Measurements from ENCODE around the gene PPARA.

Gene PPARA

DNA sequence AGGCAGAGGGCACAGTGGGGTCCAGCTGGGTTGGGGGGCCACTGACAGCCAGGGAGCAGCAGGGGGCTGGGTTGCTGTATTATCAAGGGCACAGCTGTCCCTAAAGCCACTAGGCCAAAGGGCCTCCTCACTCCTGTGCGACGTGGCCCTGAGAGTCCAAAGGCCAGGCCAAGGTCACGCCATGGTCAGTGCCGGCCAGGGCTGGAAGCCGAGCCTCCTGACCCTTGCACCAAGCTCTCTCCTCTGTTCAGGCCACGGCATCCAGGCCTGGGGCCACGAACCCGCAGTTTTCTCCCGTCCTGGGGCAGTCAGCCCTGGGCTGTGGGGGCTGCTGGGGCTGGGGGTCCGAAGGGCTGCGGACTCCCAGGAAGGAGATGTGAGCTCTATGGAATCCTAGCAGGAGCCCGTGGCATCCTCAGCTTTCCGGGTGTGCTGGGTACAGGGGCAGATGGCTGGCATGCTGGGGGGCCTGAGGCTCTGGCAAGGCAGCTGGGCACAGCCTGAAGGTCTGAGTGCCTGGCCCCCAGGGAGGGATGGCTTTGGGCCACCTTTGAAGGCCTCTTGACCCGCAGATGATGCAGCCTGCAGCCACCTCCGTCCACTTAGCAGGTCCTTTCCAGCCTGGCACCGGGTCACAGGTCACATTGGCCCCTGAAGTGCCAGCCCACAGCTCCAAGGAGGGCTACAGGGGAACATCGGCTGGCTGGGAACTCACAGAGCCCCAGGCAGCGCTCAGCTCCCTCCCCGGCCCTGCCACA, 17.3 kb upstream of the PPARA start:
- Histone ChIP-seq H3K4me2 (ENCODE audit: low read depth, low read length) (no peak overlapping the region), H3F3A (ENCODE audit: insufficient read depth, low read length) (no peaks in the 10 kb centered on the region), H3K36me3 (replicated peaks; ENCODE audit: insufficient read depth, low read length) (no peaks in the 10 kb centered on the region), H3K27me3 (replicated peaks; ENCODE audit: insufficient read depth, low read length) (no peaks in the 10 kb centered on the region; the same call in 1 of the 2 replicates), H3K4me1 (ENCODE audit: low read length) (no peaks in the 10 kb centered on the region), H3K4me3 (ENCODE audit: low read length) (no peak overlapping the region), H2AFZ (ENCODE audit: low read length) (no peak overlapping the region), H3K9me3 (replicated peaks; ENCODE audit: insufficient read depth, low read length) (no peaks in the 10 kb centered on the region), H3K9ac (ENCODE audit: low read length) (no peak overlapping the region), H3K79me2 (ENCODE audit: low read length) (no peaks in the 10 kb centered on the region), H3K27ac (ENCODE audit: low read length) (no peak overlapping the region), H4K20me1 (ENCODE audit: insufficient read depth, low read length) (no peaks in the 10 kb centered on the region), H3K9me2 (replicated peaks; ENCODE audit: insufficient read depth, low read length) (no peaks in the 10 kb centered on the region)
- no peak for DNase-seq
- no peak for TF ChIP-seq CTCF (IDR thresholded peaks at IDR 0.05; ENCODE audit: low read length)
- no peak for TF ChIP-seq EZH2phosphoT487 (IDR thresholded peaks at IDR 0.05; ENCODE audit: low read length)
- TF ChIP-seq EZH2 (optimal IDR thresholded peaks at IDR 0.05; ENCODE audit: low read depth, low read length): no peak

DNA sequence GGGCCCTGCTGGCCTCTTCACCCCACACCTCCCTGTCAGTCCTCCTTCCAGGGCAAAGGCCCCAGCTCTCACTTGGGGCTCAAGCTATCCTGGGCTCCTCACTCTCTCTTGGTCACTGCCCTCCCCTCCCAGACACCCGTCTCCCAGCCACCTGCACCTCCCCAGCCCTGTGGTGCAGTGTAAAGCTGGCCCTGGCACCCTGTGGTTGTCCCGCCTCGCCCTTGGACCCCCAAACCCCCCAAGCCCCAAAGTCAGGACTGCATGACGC, 16.8 kb upstream of the PPARA start:
- H3K9me3 ChIP-seq (replicated peaks; ENCODE audit: insufficient read depth, low read length): no peaks in the 10 kb centered on the region
- TF ChIP-seq EZH2 (optimal IDR thresholded peaks at IDR 0.05; ENCODE audit: low read depth, low read length): no peak
- no peak for TF ChIP-seq CTCF (IDR thresholded peaks at IDR 0.05; ENCODE audit: low read length)
- TF ChIP-seq EZH2phosphoT487 (IDR thresholded peaks at IDR 0.05; ENCODE audit: low read length): no peak
- H3K36me3 ChIP-seq (replicated peaks; ENCODE audit: insufficient read depth, low read length): no peaks in the 10 kb centered on the region
- no peaks in the 10 kb centered on the region for H3F3A ChIP-seq (ENCODE audit: insufficient read depth, low read length)
- H3K4me3 ChIP-seq (ENCODE audit: low read length): no peak overlapping the region
- no peaks in the 10 kb centered on the region for H4K20me1 ChIP-seq (ENCODE audit: insufficient read depth, low read length)
- H3K4me2 ChIP-seq (ENCODE audit: low read depth, low read length): no peak overlapping the region
- no peak overlapping the region for H3K9ac ChIP-seq (ENCODE audit: low read length)
- no peaks in the 10 kb centered on the region for H3K9me2 ChIP-seq (replicated peaks; ENCODE audit: insufficient read depth, low read length)
- H3K79me2 ChIP-seq (ENCODE audit: low read length): no peaks in the 10 kb centered on the region
- H3K4me1 ChIP-seq (ENCODE audit: low read length): no peaks in the 10 kb centered on the region
- H3K27me3 ChIP-seq (replicated peaks; ENCODE audit: insufficient read depth, low read length): no peaks in the 10 kb centered on the region; the same call in 1 of the 2 replicates
- no peak for DNase-seq
- no peak overlapping the region for H3K27ac ChIP-seq (ENCODE audit: low read length)
- H2AFZ ChIP-seq (ENCODE audit: low read length): no peak overlapping the region

DNA sequence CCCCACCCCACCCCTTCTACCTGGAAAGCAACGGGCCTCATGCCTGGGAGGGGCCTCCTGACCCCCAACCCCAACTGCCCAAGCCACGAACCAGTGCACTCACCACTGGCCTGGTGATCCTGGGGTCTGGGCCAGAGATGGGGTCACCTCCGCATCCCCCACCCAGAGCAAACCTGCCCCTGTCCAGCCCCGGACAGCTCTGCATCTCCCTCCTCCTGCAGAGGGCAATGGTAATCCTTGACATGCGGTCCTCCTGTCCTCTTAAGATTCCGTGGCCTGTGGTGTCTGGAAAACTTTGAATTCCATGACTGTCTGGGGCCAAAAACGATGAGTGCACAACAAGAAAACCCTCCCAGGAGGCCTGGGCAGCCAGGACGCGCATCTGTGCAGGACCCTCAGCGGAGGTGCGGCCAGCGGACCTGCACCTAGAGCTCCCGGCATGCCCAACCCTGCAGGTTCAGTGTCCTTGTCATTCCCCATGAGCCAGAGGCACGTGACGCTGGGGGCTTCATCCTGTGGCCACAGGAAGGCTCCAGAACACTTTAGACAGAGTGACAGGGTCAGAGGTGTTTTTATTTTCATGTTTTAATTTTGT, 16.1 kb upstream of the PPARA start:
- no peaks in the 10 kb centered on the region for H3F3A ChIP-seq (ENCODE audit: insufficient read depth, low read length)
- H3K9me3 ChIP-seq (replicated peaks; ENCODE audit: insufficient read depth, low read length): no peaks in the 10 kb centered on the region
- H3K4me3 ChIP-seq (ENCODE audit: low read length): no peak overlapping the region
- no peak overlapping the region for H3K9ac ChIP-seq (ENCODE audit: low read length)
- no peaks in the 10 kb centered on the region for H4K20me1 ChIP-seq (ENCODE audit: insufficient read depth, low read length)
- TF ChIP-seq EZH2 (optimal IDR thresholded peaks at IDR 0.05; ENCODE audit: low read depth, low read length) (no peak), CTCF (IDR thresholded peaks at IDR 0.05; ENCODE audit: low read length) (no peak), EZH2phosphoT487 (IDR thresholded peaks at IDR 0.05; ENCODE audit: low read length) (no peak)
- H3K27ac ChIP-seq (ENCODE audit: low read length): no peak overlapping the region
- no peak for DNase-seq
- H3K27me3 ChIP-seq (replicated peaks; ENCODE audit: insufficient read depth, low read length): no peaks in the 10 kb centered on the region; the same call in 1 of the 2 replicates
- no peaks in the 10 kb centered on the region for H3K9me2 ChIP-seq (replicated peaks; ENCODE audit: insufficient read depth, low read length)
- no peaks in the 10 kb centered on the region for H3K79me2 ChIP-seq (ENCODE audit: low read length)
- no peak overlapping the region for H3K4me2 ChIP-seq (ENCODE audit: low read depth, low read length)
- no peak overlapping the region for H2AFZ ChIP-seq (ENCODE audit: low read length)
- H3K36me3 ChIP-seq (replicated peaks; ENCODE audit: insufficient read depth, low read length): no peaks in the 10 kb centered on the region
- no peaks in the 10 kb centered on the region for H3K4me1 ChIP-seq (ENCODE audit: low read length)

Data from MM.1S (cell line).